ENCODE measurements around the gene SLC4A4. TPM values are rescaled to one million over a fixed set of nuclear protein-coding genes. Genes with fewer than 3 reads are reported as not detected.
A peak's percentile ranks its signal among the peaks of the same experiment; 100 is the strongest.

Gene SLC4A4
- total and polyA plus RNA-seq, 4 donors: 3.2 to 78.6 (median 18.6) TPM

DNA sequence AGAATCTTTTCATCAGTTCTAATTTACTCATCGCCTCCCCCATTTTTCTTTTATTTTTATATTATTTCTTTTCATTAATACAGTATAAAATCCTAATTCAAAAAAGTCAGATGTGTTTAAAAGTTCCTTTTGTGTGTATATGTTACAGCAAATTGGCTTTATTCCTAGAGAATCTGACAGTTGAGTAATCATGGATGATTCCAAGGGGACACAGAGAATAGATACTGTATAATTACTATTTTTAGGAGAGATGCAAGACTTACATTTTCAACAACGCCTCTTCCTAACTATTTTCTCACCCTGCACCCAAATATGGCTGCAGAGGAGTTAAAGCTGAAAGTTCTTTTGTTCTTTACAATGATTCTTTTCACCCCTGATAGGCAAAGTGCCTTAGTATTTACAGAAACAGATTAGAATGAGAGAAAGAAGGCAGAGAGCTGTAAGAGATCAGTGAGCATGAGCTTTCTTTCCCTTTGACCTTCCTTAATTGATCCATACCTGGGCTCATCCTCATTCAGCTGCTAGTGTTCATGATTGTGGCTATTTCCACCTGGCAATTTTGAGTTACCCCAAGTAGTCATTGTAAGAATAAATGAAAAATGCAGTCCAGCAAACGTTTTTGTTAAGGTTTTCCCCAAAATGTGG lies 210.8 kb downstream of the SLC4A4 start:
- TF ChIP-seq, protein P1, sequence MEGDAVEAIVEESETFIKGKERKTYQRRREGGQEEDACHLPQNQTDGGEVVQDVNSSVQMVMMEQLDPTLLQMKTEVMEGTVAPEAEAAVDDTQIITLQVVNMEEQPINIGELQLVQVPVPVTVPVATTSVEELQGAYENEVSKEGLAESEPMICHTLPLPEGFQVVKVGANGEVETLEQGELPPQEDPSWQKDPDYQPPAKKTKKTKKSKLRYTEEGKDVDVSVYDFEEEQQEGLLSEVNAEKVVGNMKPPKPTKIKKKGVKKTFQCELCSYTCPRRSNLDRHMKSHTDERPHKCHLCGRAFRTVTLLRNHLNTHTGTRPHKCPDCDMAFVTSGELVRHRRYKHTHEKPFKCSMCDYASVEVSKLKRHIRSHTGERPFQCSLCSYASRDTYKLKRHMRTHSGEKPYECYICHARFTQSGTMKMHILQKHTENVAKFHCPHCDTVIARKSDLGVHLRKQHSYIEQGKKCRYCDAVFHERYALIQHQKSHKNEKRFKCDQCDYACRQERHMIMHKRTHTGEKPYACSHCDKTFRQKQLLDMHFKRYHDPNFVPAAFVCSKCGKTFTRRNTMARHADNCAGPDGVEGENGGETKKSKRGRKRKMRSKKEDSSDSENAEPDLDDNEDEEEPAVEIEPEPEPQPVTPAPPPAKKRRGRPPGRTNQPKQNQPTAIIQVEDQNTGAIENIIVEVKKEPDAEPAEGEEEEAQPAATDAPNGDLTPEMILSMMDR (IDR thresholded peaks at IDR 0.05; ENCODE audit: control extremely low read depth, extremely low read depth): no peak
- 66 to 68% methylated on average over 3 of the region's 3 CpGs for WGBS, 2 donors
- H3K9ac ChIP-seq (ENCODE audit: insufficient read depth in 1 of 2, low read length in 2 of 2): peak overlapping the region in 1 of 2 donors; percentile 36

DNA sequence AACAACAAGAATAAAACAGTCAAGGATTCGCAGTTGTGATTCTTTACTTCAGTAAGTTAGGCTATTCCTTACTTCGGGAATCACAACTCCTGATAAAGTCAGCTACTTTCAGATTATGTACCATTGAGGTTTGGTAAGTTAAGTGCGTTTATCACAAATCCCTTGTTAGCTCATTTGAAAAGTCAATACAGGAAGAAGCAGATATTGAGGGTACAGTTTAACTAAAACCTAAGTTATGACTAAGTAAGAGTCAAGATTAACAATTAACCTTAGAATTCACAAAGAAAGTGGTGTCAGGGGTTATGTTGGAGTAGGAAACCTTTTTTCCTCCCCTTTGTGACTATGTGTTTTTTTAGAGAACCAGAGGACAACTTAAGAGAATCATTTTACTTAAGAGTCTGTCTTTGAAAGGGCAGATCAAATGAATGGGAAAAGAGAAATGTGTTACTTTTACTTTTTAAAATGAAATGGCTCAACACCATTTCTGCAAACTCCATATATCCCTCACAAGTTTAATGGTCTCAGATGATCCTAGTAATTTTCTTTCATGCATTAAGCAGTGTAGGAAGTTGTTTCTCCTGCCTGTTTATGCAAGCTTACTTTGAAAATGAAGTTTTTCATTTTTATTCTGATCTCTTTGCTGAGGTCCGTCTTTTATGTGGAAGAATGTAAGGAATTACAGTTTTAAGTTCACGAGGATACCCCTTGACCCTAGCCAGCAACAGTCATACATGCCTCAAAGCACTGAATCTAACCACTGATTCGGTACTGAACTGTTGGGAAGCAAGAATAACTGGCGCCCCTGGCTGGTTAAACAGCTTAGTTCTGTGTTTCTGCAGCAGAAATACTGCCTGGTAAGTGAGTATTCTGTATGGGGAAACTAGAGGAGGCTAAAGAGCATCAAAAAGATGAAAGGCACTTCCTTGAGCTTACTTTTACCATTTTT lies 211.7 kb downstream of the SLC4A4 start:
- Histone ChIP-seq H3K36me3 (ENCODE audit: control insufficient read depth in 4 of 4, insufficient read depth in 4 of 4, low read length in 4 of 4) (peaks cover 0 to 9% (median 4%) of the 10 kb centered on the region in 4 donors), H3K9ac (ENCODE audit: insufficient read depth in 1 of 2, low read length in 2 of 2) (peak overlapping the region in 1 of 2 donors; percentile 36), H3K9me3 (ENCODE audit: control insufficient read depth in 4 of 4, insufficient read depth in 3 of 4, low read length in 3 of 4) (no peaks in the 10 kb centered on the region), H3K27ac (ENCODE audit: low read depth in 1 of 2, low read length in 1 of 2) (no peak overlapping the region), H3K4me3 (no peak overlapping the region), H3K4me1 (ENCODE audit: control insufficient read depth in 5 of 5, insufficient read depth in 5 of 5, low read length in 5 of 5) (peaks cover 0 to 31% (median 8%) of the 10 kb centered on the region in 5 donors), H3K27me3 (ENCODE audit: control insufficient read depth in 3 of 3, insufficient read depth in 3 of 3, low read length in 2 of 3) (no peaks in the 10 kb centered on the region)
- ATAC-seq (ENCODE audit: insufficient read depth, low FRiP score) (no peak), DNase-seq (peak; percentile 42 to 75 (median 57))
- WGBS, 2 donors: 58 to 63% methylated on average over 7 of the region's 7 CpGs
- TF ChIP-seq, protein P1 (IDR thresholded peaks at IDR 0.05; ENCODE audit: control extremely low read depth, extremely low read depth): no peak

More for the DNA sequence above, 210.8 kb downstream of the SLC4A4 start:
- H3K27ac ChIP-seq (ENCODE audit: low read depth in 1 of 2, low read length in 1 of 2): no peak overlapping the region
- no peaks in the 10 kb centered on the region for H3K9me3 ChIP-seq (ENCODE audit: control insufficient read depth in 4 of 4, insufficient read depth in 3 of 4, low read length in 3 of 4)
- ATAC-seq (ENCODE audit: insufficient read depth, low FRiP score): no peak
- no peaks in the 10 kb centered on the region for H3K27me3 ChIP-seq (ENCODE audit: control insufficient read depth in 3 of 3, insufficient read depth in 3 of 3, low read length in 2 of 3)
- peaks cover 0 to 11% (median 4%) of the 10 kb centered on the region in 4 donors for H3K36me3 ChIP-seq (ENCODE audit: control insufficient read depth in 4 of 4, insufficient read depth in 4 of 4, low read length in 4 of 4)
- peaks cover 0 to 31% (median 8%) of the 10 kb centered on the region in 5 donors for H3K4me1 ChIP-seq (ENCODE audit: control insufficient read depth in 5 of 5, insufficient read depth in 5 of 5, low read length in 5 of 5)
- DNase-seq: peak in 1 of 3 donors; percentile 28
- H3K4me3 ChIP-seq: no peak overlapping the region

DNA sequence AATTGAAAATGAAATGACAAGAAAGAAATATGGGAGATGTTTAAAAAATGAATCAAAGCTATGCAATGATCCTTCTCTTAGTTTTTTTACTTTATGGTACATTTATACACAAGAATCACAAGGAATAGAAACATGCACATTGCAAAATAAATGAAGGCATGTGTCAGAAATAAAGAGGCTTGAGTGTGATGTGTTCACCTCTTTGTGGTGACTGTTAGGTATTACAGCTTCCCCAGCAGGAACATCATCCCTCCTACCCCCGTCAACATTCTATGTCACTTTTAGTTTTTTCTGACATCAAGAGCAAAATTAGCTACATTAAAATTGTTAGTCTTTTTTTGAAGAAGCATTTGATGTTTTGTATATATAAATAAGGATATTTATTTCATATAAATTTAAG lies 214.8 kb downstream of the SLC4A4 start:
- Histone ChIP-seq H3K4me3 (no peak overlapping the region), H3K27me3 (ENCODE audit: control insufficient read depth in 3 of 3, insufficient read depth in 3 of 3, low read length in 2 of 3) (no peaks in the 10 kb centered on the region), H3K27ac (ENCODE audit: low read depth in 1 of 2, low read length in 1 of 2) (no peak overlapping the region), H3K36me3 (ENCODE audit: control insufficient read depth in 4 of 4, insufficient read depth in 4 of 4, low read length in 4 of 4) (peaks cover 0 to 13% (median 0%) of the 10 kb centered on the region in 4 donors), H3K4me1 (ENCODE audit: control insufficient read depth in 5 of 5, insufficient read depth in 5 of 5, low read length in 5 of 5) (peaks cover 0 to 31% (median 8%) of the 10 kb centered on the region in 5 donors), H3K9me3 (ENCODE audit: control insufficient read depth in 4 of 4, insufficient read depth in 3 of 4, low read length in 3 of 4) (no peaks in the 10 kb centered on the region), H3K9ac (ENCODE audit: insufficient read depth in 1 of 2, low read length in 2 of 2) (no peak overlapping the region)
- DNase-seq: peak in 2 of 3 donors; percentile 30 to 57
- TF ChIP-seq, protein P1 (IDR thresholded peaks at IDR 0.05; ENCODE audit: control extremely low read depth, extremely low read depth): no peak
- ATAC-seq (ENCODE audit: insufficient read depth, low FRiP score): no peak
- 35 to 45% methylated on average over 1 of the region's 1 CpG for WGBS, 2 donors

Data from lung (tissue), 12 donors.